Activated T-cell treated with anti-CD3 and anti-CD28 coated beads, Interleukin-2, amount 50 U/mL, for 24 hours (primary cell): ENCODE results near the gene DPP10.

Source experiments
- DNase-seq: peaks from one replicate; pipeline ENCODE4 v3.0.0-alpha.2; 2020
- H3K27ac Mint-ChIP-seq: 2 replicates; pipeline ENCODE4 v1.8.0; 2020; ENCODE audit warnings: mild to moderate bottlenecking, mixed read lengths
- H3K27me3 Mint-ChIP-seq: 2 replicates; pipeline ENCODE4 v1.8.0; 2020; ENCODE audit warnings: mixed read lengths
- H3K36me3 Mint-ChIP-seq: 2 replicates; pipeline ENCODE4 v1.8.0; 2020; ENCODE audit warnings: low read depth, mixed read lengths
- H3K4me1 Mint-ChIP-seq: 2 replicates; pipeline ENCODE4 v1.8.0; 2020; ENCODE audit warnings: low read depth, mixed read lengths
- H3K4me3 Mint-ChIP-seq: 2 replicates; pipeline ENCODE4 v1.8.0; 2020; ENCODE audit warnings: mild to moderate bottlenecking, moderate library complexity, mixed read lengths
- H3K9me3 Mint-ChIP-seq: 2 replicates; pipeline ENCODE4 v1.8.0; 2020; ENCODE audit warnings: mixed read lengths

Gene DPP10

DNA sequence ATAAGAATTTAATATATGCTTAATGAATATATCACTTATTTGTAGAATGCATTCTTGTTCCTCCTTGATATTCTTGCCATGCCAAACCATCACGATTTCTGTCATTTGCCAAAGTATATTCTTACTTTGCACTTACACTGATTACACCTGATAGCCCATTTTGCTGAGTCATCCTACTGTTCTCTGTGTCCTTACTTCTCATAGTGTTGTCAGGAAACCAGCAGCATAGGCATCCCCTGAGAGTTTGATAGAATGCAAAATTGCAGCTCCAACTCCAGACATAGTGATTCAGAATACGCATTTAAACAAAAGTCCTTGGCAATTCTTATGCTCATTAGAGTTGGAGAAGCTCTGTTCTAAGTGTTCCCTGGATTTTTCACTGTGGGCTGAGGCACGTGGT is 687.1 kb downstream of the DPP10 start:
- H3K9me3 Mint-ChIP-seq, result peaks cover 11% of the 10 kb centered on the region
- no peaks in the 10 kb centered on the region for H3K27me3 Mint-ChIP-seq
- no peak overlapping the region for H3K4me3 Mint-ChIP-seq
- no peak overlapping the region for H3K27ac Mint-ChIP-seq
- H3K4me1 Mint-ChIP-seq, result no peaks in the 10 kb centered on the region
- DNase-seq, result no peak
- no peaks in the 10 kb centered on the region for H3K36me3 Mint-ChIP-seq

DNA sequence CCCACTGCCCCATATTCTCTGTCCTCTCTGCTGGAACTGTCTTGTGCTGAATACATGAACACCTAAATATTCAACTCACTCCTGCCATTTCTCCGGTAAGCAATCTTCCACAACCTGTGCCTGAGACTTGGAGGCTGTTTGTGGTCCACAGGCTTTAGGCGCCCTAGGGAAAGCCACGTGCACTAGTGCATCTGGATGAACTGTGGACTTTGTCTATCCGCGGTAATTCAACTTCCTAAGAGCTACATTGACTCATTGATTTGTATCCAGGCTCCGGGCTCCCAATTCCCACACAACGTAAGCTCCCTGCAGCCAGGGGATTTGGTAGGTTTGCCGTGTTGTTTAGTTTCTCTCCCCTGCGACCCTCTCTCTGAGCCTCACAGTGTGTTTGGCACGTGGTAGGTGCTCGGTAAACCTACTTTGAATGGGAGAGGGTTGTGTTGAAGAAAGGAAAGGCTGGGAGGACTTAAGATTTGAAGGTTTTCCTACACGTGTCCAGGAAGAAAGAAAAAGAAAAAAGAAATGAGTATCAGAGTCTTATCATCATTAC is 718.2 kb downstream of the DPP10 start:
- H3K4me1 Mint-ChIP-seq, result peaks cover 4% of the 10 kb centered on the region

DNA sequence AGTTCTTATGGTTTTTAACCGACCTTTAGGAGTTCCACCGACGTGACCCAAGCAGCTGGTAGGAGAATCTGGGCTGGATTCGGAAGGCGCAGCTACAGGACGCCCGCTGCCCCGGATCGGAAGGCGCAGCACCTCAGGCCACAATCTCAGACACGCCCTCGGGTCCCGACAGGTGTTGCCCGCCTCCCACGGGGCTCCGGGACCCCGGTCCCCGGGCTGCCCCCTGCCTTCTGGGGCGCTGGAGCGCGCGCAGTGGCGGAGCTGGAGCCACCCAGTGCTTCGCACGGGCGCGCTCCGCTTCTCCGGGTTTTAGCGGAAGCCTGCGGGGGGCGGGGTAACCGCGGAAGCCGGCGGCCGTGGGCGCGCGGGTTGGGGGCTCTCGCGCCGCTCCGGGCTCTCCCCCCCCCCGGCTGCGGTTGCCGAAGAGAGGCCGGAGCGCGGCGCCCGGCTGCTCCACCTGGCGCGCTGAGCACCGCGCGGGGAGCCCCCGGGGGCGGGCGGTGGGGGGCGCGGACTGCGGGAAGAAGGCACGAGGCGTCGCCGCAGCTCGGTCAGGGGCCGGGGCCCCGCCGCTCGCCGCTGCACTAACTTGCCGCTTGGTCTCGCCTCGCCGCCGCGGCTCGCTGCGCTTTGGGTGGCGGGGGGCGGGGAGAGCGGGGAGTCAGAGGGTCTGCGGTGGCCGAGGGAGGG is 718.8 kb downstream of the DPP10 start:
- Mint-ChIP-seq H3K4me3 (peak overlapping the region; percentile 29), H3K27me3 (peaks cover 33% of the 10 kb centered on the region), H3K4me1 (peaks cover 4% of the 10 kb centered on the region), H3K36me3 (no peaks in the 10 kb centered on the region), H3K27ac (peak overlapping the region; percentile 40), H3K9me3 (peaks cover 2% of the 10 kb centered on the region)
- DNase-seq, result no peak

More for the DNA sequence above, 718.2 kb downstream of the DPP10 start:
- Mint-ChIP-seq H3K4me3 (peak overlapping the region; percentile 29), H3K27me3 (peaks cover 33% of the 10 kb centered on the region), H3K27ac (peak overlapping the region; percentile 40), H3K36me3 (no peaks in the 10 kb centered on the region), H3K9me3 (peaks cover 2% of the 10 kb centered on the region)
- DNase-seq, result no peak

DNA sequence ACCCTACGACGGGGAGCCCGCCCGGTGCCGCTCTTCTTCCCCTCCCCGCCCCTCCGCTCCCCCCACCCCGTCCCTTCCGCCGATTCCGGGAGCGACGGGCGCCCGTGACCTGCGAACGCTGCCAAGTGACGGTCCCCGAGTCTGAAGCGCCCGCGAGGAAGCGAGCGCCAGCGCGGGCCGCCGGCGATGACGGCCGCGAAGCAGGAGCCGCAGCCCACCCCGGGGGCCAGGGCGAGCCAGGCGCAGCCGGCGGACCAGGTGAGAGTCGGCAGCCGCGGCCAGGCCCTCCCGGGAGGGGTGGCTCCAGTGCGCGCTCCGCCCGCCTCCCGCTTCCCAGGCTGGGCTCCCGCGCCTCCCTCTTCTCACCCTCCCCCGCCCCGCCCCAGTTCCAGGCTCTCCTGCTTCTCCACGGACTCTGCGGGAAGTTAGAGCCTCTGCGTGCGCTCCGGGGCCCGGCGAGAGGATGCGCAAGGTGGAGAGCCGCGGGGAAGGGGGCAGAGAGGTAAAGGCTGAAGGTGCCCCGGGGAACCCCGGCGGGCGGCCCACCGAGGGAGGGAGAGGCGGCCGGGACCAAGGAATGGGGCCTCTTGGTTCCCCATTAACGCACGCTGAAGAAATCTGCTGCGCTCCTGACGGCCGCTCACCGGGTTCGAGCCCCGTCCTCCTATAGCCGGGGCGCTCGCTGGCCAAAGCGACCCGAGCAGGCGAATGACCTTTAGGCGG is 719.5 kb downstream of the DPP10 start:
- peaks cover under 1% of the 10 kb centered on the region for H3K9me3 Mint-ChIP-seq
- no peak for DNase-seq

DNA sequence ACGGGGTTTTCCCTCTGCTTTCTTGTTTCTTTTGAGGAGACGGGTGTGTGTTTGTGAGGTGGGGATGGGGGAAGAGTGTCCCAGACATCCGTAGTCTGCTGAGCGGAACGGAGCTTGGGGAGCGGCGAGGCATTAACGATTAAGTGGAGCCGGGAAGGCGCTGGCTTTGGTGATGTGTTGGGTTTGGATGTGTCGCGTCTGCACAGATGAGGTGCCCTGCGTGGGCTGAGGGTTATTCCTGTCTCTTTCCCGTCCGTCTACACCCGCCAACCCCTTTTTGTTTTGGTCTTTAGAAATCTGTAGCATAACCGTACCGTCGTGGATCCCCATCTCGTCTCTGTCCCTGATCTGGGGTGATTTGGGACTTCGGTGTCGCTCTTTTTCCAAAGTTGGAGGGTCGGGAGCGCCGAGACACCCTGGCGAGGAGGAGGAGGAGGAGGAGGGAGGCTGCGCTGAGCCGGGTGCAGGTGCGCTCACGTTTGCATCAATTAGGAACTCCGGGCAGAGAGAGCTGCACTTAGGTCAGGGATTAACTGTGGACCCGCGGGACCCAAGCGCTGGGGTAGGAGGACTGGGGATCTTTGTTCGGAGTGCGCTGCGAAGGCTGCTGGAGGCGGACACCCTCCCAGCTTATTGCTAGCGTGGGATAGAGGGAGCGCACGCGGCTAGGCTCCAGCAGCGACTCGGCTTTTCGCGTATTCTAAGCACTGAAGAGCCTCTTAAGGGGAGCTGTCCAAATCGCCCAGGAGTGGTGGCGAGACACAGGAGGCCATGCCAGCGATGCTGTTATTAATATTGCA is 720.3 kb downstream of the DPP10 start:
- H3K4me3 Mint-ChIP-seq, result no peak overlapping the region
- H3K27me3 Mint-ChIP-seq, result peaks cover 33% of the 10 kb centered on the region
- H3K36me3 Mint-ChIP-seq, result no peaks in the 10 kb centered on the region
- H3K27ac Mint-ChIP-seq, result peak overlapping the region; percentile 18
- DNase-seq, result no peak
- H3K9me3 Mint-ChIP-seq, result no peaks in the 10 kb centered on the region
- H3K4me1 Mint-ChIP-seq, result peaks cover 4% of the 10 kb centered on the region

More for the DNA sequence above, 719.5 kb downstream of the DPP10 start:
- Mint-ChIP-seq H3K27me3 (peaks cover 33% of the 10 kb centered on the region), H3K36me3 (no peaks in the 10 kb centered on the region), H3K4me3 (no peak overlapping the region), H3K4me1 (peaks cover 4% of the 10 kb centered on the region), H3K27ac (no peak overlapping the region)

DNA sequence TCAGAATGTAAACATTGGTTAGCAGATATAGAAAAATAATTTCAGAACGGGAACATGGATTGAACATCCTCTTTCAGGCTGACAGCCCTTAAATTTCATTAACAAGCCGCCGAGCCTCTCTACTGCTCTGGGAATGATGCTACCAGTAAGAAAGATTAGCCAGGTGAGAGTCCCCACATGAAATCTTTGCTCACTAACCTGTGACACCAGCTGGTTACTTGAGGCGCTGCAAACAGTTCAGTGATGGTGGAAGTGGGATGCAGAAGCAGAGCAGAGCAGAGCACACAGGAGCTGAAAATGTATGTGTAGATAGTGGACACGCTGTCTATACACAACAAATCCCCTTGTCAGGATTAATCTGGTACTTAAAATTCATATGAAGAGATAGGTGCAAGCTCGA is 721.1 kb downstream of the DPP10 start:
- DNase-seq, result no peak
- H3K9me3 Mint-ChIP-seq, result no peaks in the 10 kb centered on the region
- H3K4me1 Mint-ChIP-seq, result peaks cover 4% of the 10 kb centered on the region
- peaks cover 33% of the 10 kb centered on the region for H3K27me3 Mint-ChIP-seq
- H3K36me3 Mint-ChIP-seq, result no peaks in the 10 kb centered on the region
- no peak overlapping the region for H3K27ac Mint-ChIP-seq
- H3K4me3 Mint-ChIP-seq, result no peak overlapping the region

DNA sequence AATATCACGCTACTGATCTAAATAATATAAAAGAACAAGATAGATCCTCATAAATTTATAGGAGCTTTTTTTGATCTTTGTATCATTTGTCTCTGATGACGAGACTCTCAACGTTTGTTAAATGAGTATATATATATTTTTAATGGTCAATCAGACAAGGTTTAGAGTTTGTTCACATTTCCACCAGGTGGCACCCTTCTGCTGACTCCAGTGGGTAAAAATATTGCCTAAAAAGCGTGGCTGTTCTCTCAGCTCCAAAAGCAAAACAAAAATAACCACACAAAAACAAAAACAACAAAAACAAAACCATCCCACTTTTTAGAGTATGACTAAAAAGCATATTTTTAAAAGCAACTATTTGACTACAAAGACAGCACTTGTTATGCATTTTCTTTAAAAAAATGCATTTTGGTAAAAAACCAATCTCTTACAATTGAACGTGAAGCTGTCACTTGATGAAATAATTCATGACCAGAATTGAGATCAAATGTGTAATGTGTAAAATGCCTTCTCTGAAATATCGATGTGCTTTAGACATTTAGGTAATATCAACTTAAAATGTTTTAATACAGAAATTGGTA is 723.2 kb downstream of the DPP10 start:
- Mint-ChIP-seq H3K36me3 (no peaks in the 10 kb centered on the region), H3K27me3 (peaks cover 24% of the 10 kb centered on the region), H3K27ac (no peak overlapping the region), H3K9me3 (no peaks in the 10 kb centered on the region), H3K4me1 (peaks cover 4% of the 10 kb centered on the region), H3K4me3 (no peak overlapping the region)
- no peak for DNase-seq

DNA sequence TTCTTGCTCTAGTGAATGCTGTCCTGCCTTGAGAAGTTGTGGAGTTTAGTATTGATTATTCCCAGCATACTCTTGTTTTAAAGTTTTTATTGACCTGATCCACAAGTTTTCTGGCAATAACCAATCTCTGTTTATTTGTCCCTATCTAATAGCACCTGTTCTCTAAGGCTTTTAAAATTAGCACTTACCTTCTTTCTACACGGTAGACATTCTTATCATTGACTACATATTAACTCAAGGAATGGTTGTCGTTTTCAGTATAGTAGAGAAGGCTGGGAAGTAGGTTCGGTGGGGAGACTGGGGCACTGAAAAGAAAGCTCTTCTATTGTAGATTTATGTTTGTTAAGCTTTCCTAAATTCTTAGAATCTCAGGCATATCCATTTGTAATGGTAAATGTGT is 726.0 kb downstream of the DPP10 start:
- Mint-ChIP-seq H3K27ac (no peak overlapping the region), H3K36me3 (no peaks in the 10 kb centered on the region), H3K4me1 (no peaks in the 10 kb centered on the region), H3K4me3 (no peak overlapping the region), H3K9me3 (no peaks in the 10 kb centered on the region), H3K27me3 (peaks cover 4% of the 10 kb centered on the region)
- DNase-seq, result no peak

DNA sequence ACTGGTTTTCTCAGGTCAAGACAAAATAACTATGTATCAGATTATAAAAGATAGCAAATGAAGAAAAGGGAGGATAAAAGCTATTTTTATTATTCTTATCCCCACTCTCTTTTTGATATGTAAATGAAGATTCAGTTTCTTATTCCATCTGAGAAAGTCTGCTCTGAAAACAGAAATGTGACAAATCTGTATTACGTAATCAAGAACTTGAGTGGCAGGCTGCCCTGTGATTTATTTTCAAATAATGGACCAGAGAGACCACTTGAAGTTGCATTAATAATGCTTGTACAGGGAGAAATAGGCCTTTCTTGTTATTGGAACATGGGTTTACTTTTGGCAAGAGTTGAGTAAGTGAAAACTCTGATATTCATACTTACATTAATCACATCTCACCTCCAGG is 727.4 kb downstream of the DPP10 start:
- DNase-seq, result no peak
- Mint-ChIP-seq H3K9me3 (no peaks in the 10 kb centered on the region), H3K36me3 (no peaks in the 10 kb centered on the region), H3K27ac (no peak overlapping the region), H3K27me3 (no peaks in the 10 kb centered on the region), H3K4me3 (no peak overlapping the region), H3K4me1 (no peaks in the 10 kb centered on the region)

DNA sequence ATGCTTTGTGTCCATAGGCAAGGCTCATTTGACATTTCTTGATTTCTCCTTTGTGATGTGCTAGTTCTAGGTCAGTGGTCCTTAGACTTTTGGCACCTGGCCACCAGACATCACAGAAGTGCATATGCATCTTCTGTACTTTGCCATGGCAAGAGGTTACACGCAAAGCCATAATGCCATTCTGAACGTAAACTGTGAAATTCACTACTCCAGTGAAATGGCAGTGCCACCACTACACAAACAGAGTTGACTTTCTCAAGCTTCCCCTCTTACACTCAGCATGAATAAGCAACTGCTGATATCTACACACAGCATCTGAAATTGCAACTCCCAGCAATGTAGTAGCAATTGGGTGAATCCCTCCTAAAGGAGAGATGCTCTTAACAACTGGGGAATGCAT is 729.3 kb downstream of the DPP10 start:
- no peak for DNase-seq
- Mint-ChIP-seq H3K36me3 (no peaks in the 10 kb centered on the region), H3K4me3 (no peak overlapping the region), H3K4me1 (no peaks in the 10 kb centered on the region), H3K27ac (no peak overlapping the region), H3K9me3 (no peaks in the 10 kb centered on the region), H3K27me3 (no peaks in the 10 kb centered on the region)

DNA sequence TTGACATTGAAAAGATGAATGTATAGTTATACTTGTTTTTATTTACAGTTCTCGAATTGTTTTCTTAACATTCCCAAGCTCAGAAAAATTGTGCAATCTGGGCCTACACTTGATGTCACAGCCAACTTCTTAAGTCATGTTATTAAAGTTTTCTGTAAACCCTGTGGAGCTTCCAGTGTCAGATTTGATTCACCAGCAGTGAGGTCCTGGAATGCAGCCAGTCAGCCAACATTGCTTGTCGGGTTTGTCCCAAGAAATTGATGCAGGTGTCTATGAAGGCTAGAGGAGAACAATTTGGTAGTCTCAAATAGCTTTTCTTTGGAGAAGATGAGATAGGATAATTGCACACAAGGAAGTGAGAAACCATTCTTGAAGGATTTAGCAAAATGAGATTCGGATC is 732.2 kb downstream of the DPP10 start:
- Mint-ChIP-seq H3K36me3 (no peaks in the 10 kb centered on the region), H3K4me3 (no peak overlapping the region), H3K9me3 (no peaks in the 10 kb centered on the region), H3K4me1 (no peaks in the 10 kb centered on the region), H3K27ac (no peak overlapping the region), H3K27me3 (no peaks in the 10 kb centered on the region)
- no peak for DNase-seq

DNA sequence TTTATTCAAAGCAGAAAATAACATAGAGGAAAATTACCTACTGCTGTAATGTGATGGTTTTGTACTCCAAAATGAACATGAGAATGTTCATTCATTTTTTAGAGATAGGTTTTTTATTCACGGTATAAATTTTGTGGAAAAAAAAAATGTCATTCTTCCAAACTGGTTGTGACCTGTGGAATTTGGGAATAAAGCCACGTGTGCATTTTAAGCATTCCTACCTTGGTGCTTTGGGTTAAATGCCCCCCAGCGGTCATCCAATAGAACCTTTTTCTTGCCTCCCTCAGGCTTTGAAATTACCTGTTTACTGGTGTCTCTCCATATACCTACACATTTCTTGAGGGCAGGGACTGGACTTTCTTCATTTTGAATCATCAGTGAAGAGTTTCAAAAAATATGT is 740.7 kb downstream of the DPP10 start:
- Mint-ChIP-seq H3K4me1 (no peaks in the 10 kb centered on the region), H3K9me3 (peaks cover 17% of the 10 kb centered on the region), H3K36me3 (no peaks in the 10 kb centered on the region), H3K27ac (no peak overlapping the region), H3K27me3 (no peaks in the 10 kb centered on the region), H3K4me3 (no peak overlapping the region)
- DNase-seq, result no peak

DNA sequence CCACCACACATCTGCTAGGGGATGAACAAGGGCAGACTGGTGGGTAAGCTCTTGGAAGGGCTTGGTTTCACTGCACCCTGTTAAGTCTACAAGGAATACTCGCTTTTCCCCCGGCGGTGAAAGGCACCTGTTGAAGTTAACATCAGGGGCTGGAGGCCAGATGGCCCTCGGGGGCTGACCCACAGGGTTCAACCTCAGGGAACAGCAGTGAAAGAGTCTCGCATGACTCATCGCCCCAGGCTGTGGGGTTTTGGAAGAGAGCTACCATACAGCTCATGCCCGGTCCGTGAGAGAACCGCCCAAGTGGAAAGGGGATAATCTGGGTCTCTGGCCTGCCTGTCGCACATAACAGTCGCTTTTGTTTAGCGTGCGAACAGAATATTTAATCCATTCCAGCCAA is 748.0 kb downstream of the DPP10 start:
- no peak overlapping the region for H3K27ac Mint-ChIP-seq
- no peak overlapping the region for H3K4me3 Mint-ChIP-seq
- H3K9me3 Mint-ChIP-seq, result peaks cover 11% of the 10 kb centered on the region
- H3K4me1 Mint-ChIP-seq, result no peaks in the 10 kb centered on the region
- no peak for DNase-seq
- no peaks in the 10 kb centered on the region for H3K36me3 Mint-ChIP-seq
- no peaks in the 10 kb centered on the region for H3K27me3 Mint-ChIP-seq

DNA sequence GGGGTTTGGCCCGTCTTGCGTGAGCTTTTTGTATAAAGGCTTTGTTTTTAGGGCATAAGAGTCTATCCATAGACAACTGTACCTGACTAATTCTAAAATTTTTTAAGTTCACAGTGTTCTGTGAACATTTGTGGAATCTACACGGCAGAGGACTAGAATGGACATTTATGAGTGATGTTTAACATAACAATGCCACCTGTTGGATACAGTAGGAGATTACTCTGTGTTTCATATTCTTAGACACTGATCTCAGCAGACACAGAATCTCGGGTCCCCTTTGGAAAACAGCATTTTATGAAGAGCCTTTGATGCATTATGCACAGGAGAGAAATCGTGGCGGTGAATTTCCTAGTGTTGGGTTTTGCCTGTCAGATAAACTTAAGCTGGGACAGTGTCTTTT is 752.2 kb downstream of the DPP10 start:
- no peak overlapping the region for H3K27ac Mint-ChIP-seq
- no peaks in the 10 kb centered on the region for H3K36me3 Mint-ChIP-seq
- no peaks in the 10 kb centered on the region for H3K27me3 Mint-ChIP-seq
- H3K4me1 Mint-ChIP-seq, result no peaks in the 10 kb centered on the region
- H3K4me3 Mint-ChIP-seq, result no peak overlapping the region
- no peak for DNase-seq
- peaks cover 5% of the 10 kb centered on the region for H3K9me3 Mint-ChIP-seq
